ENCODE results near the gene NOS1AP.

- TF ChIP-seq CTCF (IDR thresholded peaks at IDR 0.05) (no peak), POLR2A (IDR thresholded peaks at IDR 0.05) (no peak)
Measured at GRCh38 chr1:162158624-162159271, 89.3 kb downstream of the NOS1AP start.
